ENCODE results near the gene CNNM1.

GRCh38 chr10:99366666-99367065 lies 37.5 kb downstream of the CNNM1 start:
- TF ChIP-seq, protein P1, sequence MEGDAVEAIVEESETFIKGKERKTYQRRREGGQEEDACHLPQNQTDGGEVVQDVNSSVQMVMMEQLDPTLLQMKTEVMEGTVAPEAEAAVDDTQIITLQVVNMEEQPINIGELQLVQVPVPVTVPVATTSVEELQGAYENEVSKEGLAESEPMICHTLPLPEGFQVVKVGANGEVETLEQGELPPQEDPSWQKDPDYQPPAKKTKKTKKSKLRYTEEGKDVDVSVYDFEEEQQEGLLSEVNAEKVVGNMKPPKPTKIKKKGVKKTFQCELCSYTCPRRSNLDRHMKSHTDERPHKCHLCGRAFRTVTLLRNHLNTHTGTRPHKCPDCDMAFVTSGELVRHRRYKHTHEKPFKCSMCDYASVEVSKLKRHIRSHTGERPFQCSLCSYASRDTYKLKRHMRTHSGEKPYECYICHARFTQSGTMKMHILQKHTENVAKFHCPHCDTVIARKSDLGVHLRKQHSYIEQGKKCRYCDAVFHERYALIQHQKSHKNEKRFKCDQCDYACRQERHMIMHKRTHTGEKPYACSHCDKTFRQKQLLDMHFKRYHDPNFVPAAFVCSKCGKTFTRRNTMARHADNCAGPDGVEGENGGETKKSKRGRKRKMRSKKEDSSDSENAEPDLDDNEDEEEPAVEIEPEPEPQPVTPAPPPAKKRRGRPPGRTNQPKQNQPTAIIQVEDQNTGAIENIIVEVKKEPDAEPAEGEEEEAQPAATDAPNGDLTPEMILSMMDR (IDR thresholded peaks at IDR 0.05) = no peak
- TF ChIP-seq POLR2A (IDR thresholded peaks at IDR 0.05) = no peak

All from heart left ventricle (tissue), 13 donors.